ENCODE results near the gene RAB4A.

- TF ChIP-seq EP300 (conservative IDR thresholded peaks at IDR 0.05; ENCODE audit: poor library complexity, severe bottlenecking) = no peak
- TF ChIP-seq POLR2AphosphoS5 (IDR thresholded peaks at IDR 0.05) = no peak
- TF ChIP-seq, protein P1, sequence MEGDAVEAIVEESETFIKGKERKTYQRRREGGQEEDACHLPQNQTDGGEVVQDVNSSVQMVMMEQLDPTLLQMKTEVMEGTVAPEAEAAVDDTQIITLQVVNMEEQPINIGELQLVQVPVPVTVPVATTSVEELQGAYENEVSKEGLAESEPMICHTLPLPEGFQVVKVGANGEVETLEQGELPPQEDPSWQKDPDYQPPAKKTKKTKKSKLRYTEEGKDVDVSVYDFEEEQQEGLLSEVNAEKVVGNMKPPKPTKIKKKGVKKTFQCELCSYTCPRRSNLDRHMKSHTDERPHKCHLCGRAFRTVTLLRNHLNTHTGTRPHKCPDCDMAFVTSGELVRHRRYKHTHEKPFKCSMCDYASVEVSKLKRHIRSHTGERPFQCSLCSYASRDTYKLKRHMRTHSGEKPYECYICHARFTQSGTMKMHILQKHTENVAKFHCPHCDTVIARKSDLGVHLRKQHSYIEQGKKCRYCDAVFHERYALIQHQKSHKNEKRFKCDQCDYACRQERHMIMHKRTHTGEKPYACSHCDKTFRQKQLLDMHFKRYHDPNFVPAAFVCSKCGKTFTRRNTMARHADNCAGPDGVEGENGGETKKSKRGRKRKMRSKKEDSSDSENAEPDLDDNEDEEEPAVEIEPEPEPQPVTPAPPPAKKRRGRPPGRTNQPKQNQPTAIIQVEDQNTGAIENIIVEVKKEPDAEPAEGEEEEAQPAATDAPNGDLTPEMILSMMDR (IDR thresholded peaks at IDR 0.05; ENCODE audit: poor library complexity, severe bottlenecking) = no peak
- TF ChIP-seq TAF1 (IDR thresholded peaks at IDR 0.05; ENCODE audit: low read depth) = no peak
These were observed 12.2 kb upstream of the RAB4A start for GRCh38 chr1:229258757-229259060.

All from neural cell (in vitro differentiated cells).